8988T (cell line): ENCODE measurements around the gene MYO1C.

ENCODE experiments used
- DNase-seq: peaks from one replicate; pipeline ENCODE4 v3.0.0; 2011

MYO1C gene

GRCh38 chr17:1484060-1484535, 8.4 kb downstream of the MYO1C start:
- no peak for DNase-seq

- no peak for DNase-seq
These were observed 9.8 kb downstream of the MYO1C start for GRCh38 chr17:1482680-1483079.

- DNase-seq: no peak
These were observed 10.8 kb downstream of the MYO1C start for GRCh38 chr17:1481736-1482135.

- DNase-seq: no peak
These were observed 11.6 kb downstream of the MYO1C start for GRCh38 chr17:1480747-1481465.

GRCh38 chr17:1478418-1478817, 14.1 kb downstream of the MYO1C start:
- no peak for DNase-seq

- DNase-seq: no peak
These were observed 17.1 kb downstream of the MYO1C start for GRCh38 chr17:1475321-1475854.

GRCh38 chr17:1474402-1475189, 17.9 kb downstream of the MYO1C start:
- DNase-seq: no peak

GRCh38 chr17:1473841-1474240, 18.6 kb downstream of the MYO1C start:
- DNase-seq: no peak

- DNase-seq: peak; percentile 84
These were observed 19.3 kb downstream of the MYO1C start for GRCh38 chr17:1473170-1473569.

- no peak for DNase-seq
These were observed 20.3 kb downstream of the MYO1C start for GRCh38 chr17:1471911-1472821.

- no peak for DNase-seq
These were observed 21.0 kb downstream of the MYO1C start for GRCh38 chr17:1471490-1471889.

- DNase-seq: no peak
These were observed 21.6 kb downstream of the MYO1C start for GRCh38 chr17:1470755-1471462.

GRCh38 chr17:1470071-1470754, 22.3 kb downstream of the MYO1C start:
- no peak for DNase-seq

GRCh38 chr17:1469231-1469852, 23.1 kb downstream of the MYO1C start:
- DNase-seq: peak; percentile 73

- DNase-seq: no peak
These were observed 24.5 kb downstream of the MYO1C start for GRCh38 chr17:1467898-1468492.

- no peak for DNase-seq
These were observed 25.2 kb downstream of the MYO1C start for GRCh38 chr17:1467258-1467657.

GRCh38 chr17:1464186-1464585, 28.3 kb downstream of the MYO1C start:
- peak; percentile 3 for DNase-seq

GRCh38 chr17:1462164-1463112, 30.0 kb downstream of the MYO1C start:
- DNase-seq: no peak

- no peak for DNase-seq
These were observed 31.1 kb downstream of the MYO1C start for GRCh38 chr17:1461198-1461944.
